ENCODE measurements around the gene SHISA6.

SHISA6 gene

DNA sequence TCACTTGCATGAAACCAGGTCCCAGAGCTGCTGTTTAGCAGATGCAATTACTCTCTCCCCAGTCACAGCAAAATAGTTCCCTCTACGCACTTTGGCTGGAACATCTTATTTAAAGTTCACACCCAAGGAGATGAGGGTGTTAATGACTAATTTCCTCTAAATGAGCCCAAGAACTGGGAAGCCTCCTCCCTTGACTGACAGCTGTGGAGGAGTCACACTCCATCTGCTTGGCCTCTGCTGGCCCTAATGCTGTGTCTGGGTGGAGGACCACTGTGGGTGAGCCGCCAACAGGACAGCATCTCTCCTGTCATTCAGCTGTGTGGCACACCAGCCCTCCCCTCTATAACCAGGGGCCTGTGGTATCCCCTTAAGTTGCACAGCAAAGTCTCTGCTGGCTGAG is 115.4 kb downstream of the SHISA6 start:
- no peak for DNase-seq

- DNase-seq, result no peak
Observed at GRCh38 chr17:11363565-11364117, 122.6 kb downstream of the SHISA6 start.

DNA sequence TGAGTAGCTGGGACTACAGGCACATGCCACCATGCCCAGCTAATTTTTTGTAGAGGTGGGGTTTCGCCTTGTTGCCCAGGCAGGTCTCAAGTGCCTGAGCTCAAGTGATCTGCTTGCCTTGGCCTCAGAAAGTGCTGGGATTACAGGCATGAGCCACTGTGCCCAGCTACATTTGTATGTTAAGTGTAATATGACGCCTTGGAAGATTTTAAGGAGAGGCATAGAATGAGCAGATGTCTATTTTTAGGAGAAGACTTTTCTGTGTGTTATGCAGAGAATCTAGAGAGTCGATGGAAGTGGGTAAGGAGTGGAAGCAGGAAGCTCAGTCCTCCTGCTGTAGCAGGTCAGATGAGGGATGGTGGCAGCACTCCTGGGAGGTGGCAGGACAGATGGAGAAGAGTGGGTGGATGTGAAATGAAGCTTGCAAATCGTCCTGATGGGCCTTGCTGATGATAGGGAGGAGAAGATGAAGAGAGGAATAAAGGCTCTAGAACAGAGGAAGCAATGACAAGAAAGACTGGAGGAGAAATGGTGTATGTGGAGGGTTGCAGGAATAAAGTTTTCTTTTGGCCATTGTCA is 125.3 kb downstream of the SHISA6 start:
- DNase-seq, result no peak

DNA sequence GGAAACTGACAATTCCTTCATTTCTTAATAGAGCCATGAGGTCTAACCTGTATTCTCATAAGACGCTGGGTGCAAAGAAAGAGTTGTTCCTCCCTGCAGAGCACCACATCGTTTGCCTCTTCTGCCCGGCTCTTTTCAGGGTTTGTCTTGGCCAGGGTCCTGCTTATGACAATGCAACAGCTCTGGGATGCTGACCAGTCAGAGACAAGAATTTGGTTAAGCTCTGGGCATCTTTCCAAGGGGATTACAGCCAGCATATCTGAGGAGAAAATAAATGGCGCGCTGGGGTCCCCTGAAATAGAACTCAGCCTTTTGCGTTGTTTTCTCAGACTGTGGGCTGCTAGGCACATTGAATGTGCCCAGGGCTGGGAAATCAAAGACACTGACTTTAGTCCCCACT is 128.6 kb downstream of the SHISA6 start:
- DNase-seq, result no peak

DNA sequence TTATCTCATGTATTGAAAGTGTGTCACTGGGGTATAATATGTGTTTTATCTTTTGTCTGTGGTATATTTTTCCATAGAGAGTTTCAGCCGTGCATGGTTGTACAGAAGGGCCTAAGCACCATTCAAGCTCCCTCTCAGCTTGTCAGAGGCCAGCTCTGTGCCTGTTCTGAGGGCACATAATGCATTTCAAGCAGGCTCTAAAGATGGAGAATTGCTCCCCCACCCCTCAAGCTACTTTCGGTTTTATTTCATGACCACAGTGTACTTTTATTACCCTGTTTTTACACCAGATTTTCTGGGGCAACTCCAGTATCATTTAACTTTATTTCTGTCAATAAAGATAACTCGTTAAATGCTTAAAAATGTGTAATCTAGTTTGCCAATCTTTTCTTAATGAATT is 131.7 kb downstream of the SHISA6 start:
- DNase-seq, result no peak

DNA sequence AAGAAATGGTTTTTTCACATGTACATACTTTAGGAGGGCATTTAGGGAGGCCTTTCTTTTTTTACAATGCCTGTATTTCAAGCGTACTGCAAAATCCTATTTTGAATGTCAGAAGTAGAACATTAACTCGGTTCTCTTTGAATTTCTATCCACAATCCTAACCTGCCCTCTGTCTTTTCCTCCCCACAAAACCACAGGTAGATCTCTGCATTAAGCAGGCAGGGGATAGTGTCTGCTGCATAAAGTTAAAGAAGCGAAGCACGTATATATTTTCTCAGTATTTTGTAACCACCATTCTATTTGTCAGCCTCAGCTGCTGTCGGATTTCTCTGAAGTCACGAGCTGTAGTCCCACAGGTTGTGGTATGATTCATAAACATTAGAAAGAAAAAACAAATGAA is 137.5 kb downstream of the SHISA6 start:
- DNase-seq, result no peak

DNA sequence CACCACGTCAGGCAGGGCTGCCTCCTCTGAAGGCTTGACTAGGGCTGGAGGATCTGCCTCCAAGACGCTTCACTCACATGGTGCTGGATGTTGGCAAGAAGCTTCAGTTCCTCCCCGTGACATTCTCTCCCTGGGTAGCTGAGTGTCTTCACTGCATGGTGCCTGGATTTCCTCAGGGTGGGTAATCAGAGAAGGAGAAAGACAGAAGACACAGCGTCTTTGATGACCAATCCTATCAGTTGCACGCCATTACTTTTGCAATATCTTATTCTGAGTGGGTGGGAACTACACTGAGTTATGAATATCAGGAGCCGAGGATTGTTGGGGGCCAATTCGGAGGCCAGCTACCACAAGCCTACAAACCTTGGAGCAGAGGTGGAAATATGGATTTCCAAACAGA is 139.7 kb downstream of the SHISA6 start:
- no peak for DNase-seq

DNA sequence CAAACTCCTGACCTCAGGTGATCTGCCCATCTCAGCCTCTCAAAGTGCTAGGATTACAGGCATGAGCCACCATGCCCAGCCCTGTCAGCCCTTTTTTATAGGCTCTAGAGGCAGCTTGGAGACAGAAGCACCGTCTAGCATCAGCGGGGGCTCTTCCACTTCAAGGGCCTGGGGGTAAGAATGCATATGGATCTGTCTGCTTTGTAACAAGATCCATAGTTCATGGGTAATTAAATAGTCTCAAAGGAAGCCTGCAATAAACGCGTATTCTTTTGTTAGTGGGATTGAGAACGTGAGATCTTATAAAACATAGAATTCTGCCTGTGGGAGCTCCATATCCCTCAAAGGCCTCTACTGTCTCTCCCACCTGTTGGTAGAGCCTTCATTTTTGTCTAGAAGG is 142.1 kb downstream of the SHISA6 start:
- DNase-seq, result no peak

- no peak for DNase-seq
Observed at GRCh38 chr17:11384131-11384530, 143.1 kb downstream of the SHISA6 start.

- DNase-seq, result no peak
Observed at GRCh38 chr17:11387610-11388009, 146.6 kb downstream of the SHISA6 start.

DNA sequence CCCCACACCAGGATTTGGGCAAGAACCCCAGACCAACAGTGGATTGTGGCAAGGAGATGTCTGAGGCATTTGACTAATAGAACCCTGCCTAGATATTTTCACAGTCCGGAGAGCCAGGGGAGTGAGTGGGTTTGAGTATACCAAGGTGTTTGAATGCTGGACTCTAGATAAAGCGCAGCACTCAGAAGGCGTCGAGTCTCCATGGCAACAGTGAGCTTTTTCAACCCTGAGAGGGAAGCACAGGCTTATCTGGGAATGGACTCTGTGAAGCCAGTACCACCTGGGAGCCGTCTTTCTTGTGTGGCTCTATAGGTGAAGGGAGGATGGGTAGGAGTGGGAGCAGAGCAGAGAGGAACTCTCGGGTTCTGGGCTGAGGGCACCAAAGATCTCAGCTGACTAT is 147.0 kb downstream of the SHISA6 start:
- DNase-seq, result no peak

- DNase-seq, result no peak
Observed at GRCh38 chr17:11389583-11389982, 148.6 kb downstream of the SHISA6 start.

DNA sequence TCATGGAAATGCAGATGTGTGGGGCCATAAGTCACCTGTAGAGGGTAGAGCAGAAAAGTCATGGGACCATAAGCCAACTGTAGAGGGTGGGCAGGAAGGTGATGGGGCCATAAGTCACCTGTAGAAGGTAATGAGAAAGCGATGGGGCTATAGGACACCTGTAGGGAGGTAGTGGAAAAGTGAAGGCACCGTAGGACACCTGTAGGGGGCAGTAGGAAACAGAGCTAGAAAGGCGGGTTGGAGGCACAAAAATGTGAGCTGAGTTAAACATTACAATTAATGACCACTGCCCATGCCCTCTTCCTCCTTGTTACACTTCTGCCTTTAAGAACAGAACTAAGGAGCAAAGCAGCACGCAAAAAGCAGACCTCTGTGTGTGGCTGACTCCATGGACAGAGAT is 150.1 kb downstream of the SHISA6 start:
- DNase-seq, result no peak

GRCh38 chr17:11404431-11405276 is 163.6 kb downstream of the SHISA6 start:
- no peak for DNase-seq

- no peak for DNase-seq
Observed at GRCh38 chr17:11406716-11407115, 165.7 kb downstream of the SHISA6 start.

DNA sequence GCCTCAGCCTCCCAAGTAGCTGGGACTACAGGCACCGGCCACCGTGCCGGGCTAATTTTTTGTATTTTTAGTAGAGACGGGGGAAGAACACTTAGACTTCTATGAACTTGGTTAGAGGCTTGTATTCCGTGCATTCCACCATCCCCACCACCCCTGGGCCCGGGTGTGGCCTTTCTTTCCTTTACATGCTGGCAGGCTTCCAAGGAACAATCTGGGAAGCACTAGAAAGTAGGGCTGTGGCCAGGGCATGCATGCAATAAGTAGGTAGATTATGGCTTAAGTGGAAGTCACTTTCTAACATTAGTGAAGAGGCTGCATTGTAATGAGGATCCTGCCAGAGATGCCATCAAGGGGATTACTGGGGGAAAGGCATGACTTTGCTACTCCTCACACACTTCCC is 171.6 kb downstream of the SHISA6 start:
- no peak for DNase-seq

DNA sequence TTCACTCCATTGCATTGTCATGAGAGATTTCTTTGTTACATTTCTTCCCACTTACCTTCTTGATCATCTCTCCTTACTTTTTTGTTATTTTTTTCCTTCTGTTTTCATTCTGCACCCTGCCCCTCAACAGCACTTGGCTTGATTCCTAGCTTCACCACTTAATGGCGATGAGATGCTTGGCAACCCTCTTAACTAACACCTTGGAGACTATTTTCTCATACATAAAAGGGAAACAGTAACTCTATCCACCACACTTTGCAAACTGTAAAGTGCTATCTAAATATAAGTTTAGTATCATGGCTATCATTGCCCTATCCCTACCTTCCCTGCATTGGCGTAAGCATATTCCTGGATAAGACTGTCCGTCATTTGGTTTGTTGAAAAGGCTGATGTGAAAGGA is 177.3 kb downstream of the SHISA6 start:
- no peak for DNase-seq

GRCh38 chr17:11430751-11431150 is 189.7 kb downstream of the SHISA6 start:
- DNase-seq, result no peak

DNA sequence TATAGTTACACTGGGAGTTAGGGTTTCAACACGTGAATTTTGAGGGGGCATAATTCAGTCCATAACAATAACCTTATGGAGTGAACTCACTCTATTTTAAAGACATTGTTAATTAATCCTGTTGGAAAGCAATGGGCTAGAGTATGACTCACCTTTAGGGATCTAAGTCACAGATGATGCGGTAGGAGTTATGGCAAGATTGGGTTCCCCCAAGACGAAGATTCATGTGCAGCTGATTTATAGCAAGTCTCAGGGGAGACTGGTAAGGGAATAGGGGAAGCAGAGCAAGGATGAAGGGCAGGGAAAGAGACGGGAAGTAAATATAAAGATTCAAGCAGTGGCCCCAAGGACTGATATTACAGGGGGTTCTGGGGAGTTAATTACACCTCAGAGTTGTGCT is 197.7 kb downstream of the SHISA6 start:
- no peak for DNase-seq

DNA sequence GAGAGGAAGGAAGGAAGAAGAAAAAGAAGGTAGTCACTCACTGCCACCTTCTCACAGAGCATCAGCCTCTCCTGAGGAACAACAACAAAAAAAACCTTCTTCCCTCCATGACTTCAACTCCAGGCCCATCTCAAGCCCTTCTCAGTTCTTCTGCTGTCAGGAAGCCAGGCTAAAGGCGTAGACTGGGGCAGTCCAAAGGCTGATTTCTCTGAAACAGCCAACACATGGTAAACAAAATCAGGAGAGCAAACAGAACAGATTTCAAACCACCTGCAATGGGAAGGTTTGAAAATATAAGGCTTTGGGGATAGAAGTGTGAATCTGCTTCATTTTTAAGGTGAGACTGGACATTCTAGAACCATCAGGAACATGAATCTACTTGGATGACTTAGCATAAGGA is 200.0 kb downstream of the SHISA6 start:
- no peak for DNase-seq

DNA sequence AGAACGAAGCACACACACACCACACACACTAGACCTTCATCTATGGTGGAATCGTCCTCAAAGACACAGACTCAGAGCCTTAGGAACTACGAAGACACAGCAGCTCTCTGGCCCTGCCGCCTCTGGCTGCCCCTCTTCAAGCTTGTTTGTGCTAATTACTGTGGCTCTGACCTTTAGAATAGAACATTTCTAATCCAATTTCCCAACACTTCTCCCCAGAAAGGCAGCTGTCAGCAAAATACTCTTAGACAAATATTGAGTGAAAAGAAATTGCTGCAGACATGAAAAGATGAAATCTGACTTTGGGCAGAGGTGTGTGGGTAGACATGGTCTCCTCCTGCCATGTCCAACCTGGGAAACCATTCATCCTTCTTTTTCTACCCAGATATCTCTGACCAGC is 205.3 kb downstream of the SHISA6 start:
- no peak for DNase-seq

DNA sequence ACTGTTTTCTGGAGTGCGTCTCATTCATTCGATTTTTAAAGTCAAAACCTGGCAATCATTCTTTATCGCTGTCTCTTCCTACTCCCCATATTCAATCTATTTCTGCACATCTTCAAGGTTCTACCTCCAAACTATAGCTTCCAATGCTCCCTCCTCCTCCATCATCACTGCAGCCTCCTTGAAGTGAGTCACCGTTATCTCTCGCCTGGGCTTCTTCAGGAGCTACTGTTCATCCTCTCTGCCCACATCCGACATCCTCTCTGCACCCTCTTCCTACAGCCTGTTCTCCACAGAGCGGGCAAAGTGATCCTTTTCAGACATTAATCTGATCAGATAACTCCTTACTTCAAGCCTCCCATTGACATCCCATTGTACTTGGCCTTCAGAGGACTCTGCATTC is 213.1 kb downstream of the SHISA6 start:
- DNase-seq, result no peak

GRCh38 chr17:11458279-11458678 is 217.3 kb downstream of the SHISA6 start:
- no peak for DNase-seq

GRCh38 chr17:11459861-11460331 is 218.9 kb downstream of the SHISA6 start:
- no peak for DNase-seq

Data from stimulated activated naive CD4-positive, alpha-beta T cell (primary cell).